Liver (tissue), 9 donors: Measurements from ENCODE around the gene LRP11. TPM values are rescaled to one million over a fixed set of nuclear protein-coding genes. Genes with fewer than 3 reads are reported as not detected.

ENCODE experiments used
- DNase-seq: peaks from one replicate; pipeline ENCODE4 v3.0.0-alpha.2; 2017; ENCODE audit warnings: low spot score
- H3K27ac ChIP-seq, 2 donors: one replicate each; pipeline ENCODE4 v1.7.0; 2013; ENCODE audit warnings: inconsistent platforms in 2 of 2, low read length in 2 of 2, control low read depth in 1 of 2, low read depth in 1 of 2, mild to moderate bottlenecking in 1 of 2
- H3K27me3 ChIP-seq, 4 donors: one replicate each; pipeline versions ENCODE4 v1.6.1 to v1.7.0; 2013; ENCODE audit warnings: low read length in 3 of 4, inconsistent platforms in 1 of 4, mild to moderate bottlenecking in 1 of 4, moderate library complexity in 1 of 4; ENCODE audit not compliant: control insufficient read depth in 4 of 4, insufficient read depth in 4 of 4
- H3K36me3 ChIP-seq, 4 donors: one replicate each; pipeline versions ENCODE4 v1.6.1 to v1.7.0; 2013; ENCODE audit warnings: low read length in 3 of 4, mild to moderate bottlenecking in 3 of 4, low read depth in 1 of 4, moderate library complexity in 1 of 4; ENCODE audit not compliant: control insufficient read depth in 4 of 4, insufficient read depth in 3 of 4
- H3K4me1 ChIP-seq, 4 donors: one replicate each; pipeline versions ENCODE4 v1.6.1 to v1.7.0; 2013; ENCODE audit warnings: low read length in 3 of 4, mild to moderate bottlenecking in 3 of 4, moderate library complexity in 1 of 4; ENCODE audit not compliant: control insufficient read depth in 4 of 4, insufficient read depth in 4 of 4
- H3K4me3 ChIP-seq, 3 donors: one replicate each; pipeline versions ENCODE4 v1.6.1 to v1.7.0; 2013; ENCODE audit warnings: low read length in 3 of 3, control low read depth in 1 of 3, low read depth in 1 of 3, mild to moderate bottlenecking in 1 of 3
- H3K9ac ChIP-seq, 2 donors: one replicate each; pipeline ENCODE4 v1.7.0; 2013; ENCODE audit warnings: low read length in 2 of 2, mild to moderate bottlenecking in 2 of 2, moderate library complexity in 2 of 2, control low read depth in 1 of 2, low read depth in 1 of 2
- H3K9me3 ChIP-seq, 4 donors: one replicate each; pipeline versions ENCODE4 v1.6.1 to v1.7.0; 2013; ENCODE audit warnings: low read length in 3 of 4; ENCODE audit not compliant: control insufficient read depth in 4 of 4
- ATF3 ChIP-seq: IDR thresholded peaks from 2 replicates; pipeline ENCODE4 v1.6.1; 2016; ENCODE audit warnings: antibody characterized with exemption
- EGR1 ChIP-seq, 2 donors: IDR thresholded peaks; 2 replicates each; pipeline ENCODE4 v1.6.1; 2016 to 2018; ENCODE audit warnings: antibody characterized with exemption in 2 of 2, low read depth in 2 of 2
- FOXA2 ChIP-seq: IDR thresholded peaks from 2 replicates; pipeline ENCODE4 v1.6.1; 2016; ENCODE audit warnings: antibody characterized with exemption
- GABPA ChIP-seq, 2 donors: IDR thresholded peaks in 1 of 2; conservative IDR thresholded peaks in 1 of 2; 2 replicates each; pipeline ENCODE4 v1.6.1; 2016; ENCODE audit warnings: antibody characterized with exemption in 2 of 2, mild to moderate bottlenecking in 1 of 2, moderate library complexity in 1 of 2
- HNF4A ChIP-seq, 2 donors: conservative IDR thresholded peaks; 2 replicates each; pipeline ENCODE4 v1.6.1; 2016; ENCODE audit warnings: antibody characterized with exemption in 2 of 2, mild to moderate bottlenecking in 2 of 2
- MAX ChIP-seq: IDR thresholded peaks from 2 replicates; pipeline ENCODE4 v1.6.1; 2016; ENCODE audit warnings: antibody characterized with exemption
- RAD21 ChIP-seq, 2 donors: IDR thresholded peaks; 2 replicates each; pipeline ENCODE4 v1.6.1; 2016; ENCODE audit warnings: antibody characterized with exemption in 2 of 2, mild to moderate bottlenecking in 2 of 2
- REST ChIP-seq: IDR thresholded peaks from 2 replicates; pipeline ENCODE4 v1.6.1; 2016; ENCODE audit warnings: antibody characterized with exemption, mild to moderate bottlenecking
- RXRA ChIP-seq, 2 donors: IDR thresholded peaks; 2 replicates each; pipeline ENCODE4 v1.6.1; 2017 to 2018; ENCODE audit warnings: antibody characterized with exemption in 2 of 2, mild to moderate bottlenecking in 1 of 2
- SP1 ChIP-seq: IDR thresholded peaks from 2 replicates; pipeline ENCODE4 v1.6.1; 2018; ENCODE audit warnings: antibody characterized with exemption, mild to moderate bottlenecking
- TAF1 ChIP-seq: conservative IDR thresholded peaks from 2 replicates; pipeline ENCODE4 v1.6.1; 2016; ENCODE audit warnings: antibody characterized with exemption, mild to moderate bottlenecking
- YY1 ChIP-seq: IDR thresholded peaks from 2 replicates; pipeline ENCODE4 v1.6.1; 2016; ENCODE audit warnings: antibody characterized with exemption, mild to moderate bottlenecking
- ZBTB33 ChIP-seq: IDR thresholded peaks from 2 replicates; pipeline ENCODE4 v1.6.1; 2016; ENCODE audit warnings: antibody characterized with exemption
- WGBS: extraction: QIAGEN DNeasy Blood & Tissue Kit; methylation state at CpG from one replicate; pipeline ENCODE4 v1.1.7; 2013; 5-methylcytosine and 5-hydroxymethylcytosine counted together
- polyA plus RNA-seq, 2 donors: library from polyadenylated mRNA; stranded (reverse) in 1 of 2; unstranded in 1 of 2; fragments of 200-250 nt in 1 of 2; fragments of >200 nt in 1 of 2; fragmentation: Nextera tagmentation in 1 of 2; extraction: Ambion mirVana in 1 of 2; gene quantifications; one replicate each; pipeline versions ENCODE4 v1.2.1 to v1.2.3, GENCODE V29; 2013 to 2015
- total RNA-seq, 2 donors: library from RNA; depleted of rRNA; stranded (reverse); fragments of >200 nt; gene quantifications; one replicate each; pipeline ENCODE4 v1.2.3, GENCODE V29; 2014
- donor health status: healthy.
- donor health status: healthy.
- donor health status: healthy.
- donor health status: healthy.
- donor health status: healthy.

LRP11 gene
- total and polyA plus RNA-seq, 4 donors: 3.4 to 13.3 (median 6.0) TPM

GRCh38 chr6:149905371-149905910, 41.3 kb upstream of the LRP11 start:
- 93% methylated on average over 18 of the region's 18 CpGs for WGBS

GRCh38 chr6:149904661-149905370, 40.7 kb upstream of the LRP11 start:
- H3K36me3 ChIP-seq: no peaks in the 10 kb centered on the region
- H3K27me3 ChIP-seq: no peaks in the 10 kb centered on the region
- no peak overlapping the region for H3K4me3 ChIP-seq
- WGBS: 91% methylated on average over 13 of the region's 13 CpGs
- H3K4me1 ChIP-seq: no peaks in the 10 kb centered on the region
- TF ChIP-seq RXRA (IDR thresholded peaks at IDR 0.05): no peak
- TF ChIP-seq ZBTB33: no peak
- no peak for TF ChIP-seq FOXA2
- TF ChIP-seq MAX: no peak
- no peaks in the 10 kb centered on the region for H3K9me3 ChIP-seq
- DNase-seq: no peak
- no peak overlapping the region for H3K27ac ChIP-seq
- no peak overlapping the region for H3K9ac ChIP-seq

More at GRCh38 chr6:149905371-149905910, 41.3 kb upstream of the LRP11 start:
- Histone ChIP-seq H3K9me3 (no peaks in the 10 kb centered on the region), H3K27ac (no peak overlapping the region), H3K4me3 (no peak overlapping the region), H3K9ac (no peak overlapping the region), H3K36me3 (no peaks in the 10 kb centered on the region), H3K27me3 (no peaks in the 10 kb centered on the region), H3K4me1 (no peaks in the 10 kb centered on the region)
- TF ChIP-seq FOXA2 (no peak), SP1 (no peak), RAD21 (IDR thresholded peaks at IDR 0.05) (no peak)
- DNase-seq: no peak

DNA sequence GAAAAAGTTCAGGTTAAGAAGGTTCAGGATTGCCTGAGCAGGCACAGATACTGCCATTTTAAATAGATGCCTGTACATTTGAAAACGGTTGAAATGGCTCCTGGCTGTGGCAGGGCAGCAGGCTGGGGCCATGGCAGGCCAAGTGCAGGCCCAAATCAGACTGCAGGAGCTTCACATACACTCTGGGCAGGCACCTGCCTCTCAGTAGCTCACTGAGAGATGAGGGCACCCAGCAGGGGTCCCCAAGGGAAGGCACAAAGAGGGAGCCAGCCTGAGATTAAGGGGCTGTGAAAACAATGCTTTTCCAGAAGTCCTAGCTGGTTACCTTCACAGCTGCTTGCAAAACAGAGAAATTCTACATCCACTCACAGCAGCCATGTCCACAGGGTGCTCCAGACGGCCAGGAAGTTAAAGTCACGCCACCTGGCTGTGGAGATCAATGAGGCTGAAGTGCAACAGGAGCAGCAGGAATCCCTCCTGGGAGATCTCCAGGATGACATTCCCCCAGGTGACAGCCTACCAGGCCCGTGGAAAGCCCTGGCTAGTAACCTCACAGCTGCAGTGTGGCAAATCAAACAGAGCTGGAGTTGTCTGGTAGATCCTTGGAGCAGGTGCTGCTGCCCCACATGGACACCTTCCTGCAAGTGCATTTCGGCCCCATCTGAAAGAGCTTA, 39.9 kb upstream of the LRP11 start:
- Histone ChIP-seq H3K27me3 (no peaks in the 10 kb centered on the region), H3K9ac (no peak overlapping the region), H3K4me3 (no peak overlapping the region), H3K36me3 (no peaks in the 10 kb centered on the region), H3K4me1 (no peaks in the 10 kb centered on the region), H3K27ac (no peak overlapping the region), H3K9me3 (no peaks in the 10 kb centered on the region)
- no peak for TF ChIP-seq HNF4A (conservative IDR thresholded peaks at IDR 0.05)
- TF ChIP-seq TAF1: no peak
- TF ChIP-seq SP1: no peak
- no peak for TF ChIP-seq ATF3
- no peak for TF ChIP-seq GABPA (IDR thresholded peaks at IDR 0.05 in 1 of 2, conservative IDR thresholded peaks at IDR 0.05 in 1 of 2)
- no peak for TF ChIP-seq REST
- no peak for TF ChIP-seq MAX
- TF ChIP-seq RXRA (IDR thresholded peaks at IDR 0.05): no peak
- TF ChIP-seq YY1: no peak
- no peak for TF ChIP-seq EGR1 (IDR thresholded peaks at IDR 0.05; ENCODE audit: low read depth in 2 of 2)
- 84% methylated on average over 5 of the region's 5 CpGs for WGBS
- no peak for DNase-seq
